NCI-H2029 treated with DMSO at 0.1 percent for 48 hours (cell line): Measurements from ENCODE around the gene COL23A1.
"Not testable (repeated sequence)": the region's sequence is repeated elsewhere in the genome, so short reads cannot be mapped to it uniquely, and the experiment has no call there.

Source experiments
- DNase-seq: peaks from one replicate; lab custom pipeline; 2025; lab: John Stamatoyannopoulos, UW

COL23A1 gene

DNA sequence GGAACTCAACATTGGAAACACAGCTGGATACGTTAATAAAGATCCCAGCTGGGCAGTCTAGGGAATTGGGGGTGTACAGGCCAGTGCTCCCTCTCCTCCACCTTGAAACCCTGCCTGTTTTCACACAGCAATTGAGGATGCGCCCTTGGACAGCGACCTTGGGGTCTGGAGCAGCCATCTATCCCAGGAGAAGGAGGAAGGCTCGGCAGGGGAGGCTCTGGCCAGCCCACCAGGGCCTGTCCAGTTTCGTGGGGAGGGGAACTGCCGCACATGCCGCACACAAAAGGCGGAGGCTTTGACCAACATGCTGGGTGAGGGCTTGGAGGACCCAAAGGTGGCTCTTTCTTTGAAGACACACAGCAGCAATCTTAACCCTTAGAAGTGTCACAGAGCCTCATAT is 1.4 kb downstream of the COL23A1 start:
- DNase-seq = no peak

GRCh38 chr5:178587763-178588611 is 2.2 kb downstream of the COL23A1 start:
- no peak for DNase-seq

- no peak for DNase-seq
Measured at GRCh38 chr5:178586396-178586795, 3.8 kb downstream of the COL23A1 start.

- not testable (repeated sequence) for DNase-seq
Measured at GRCh38 chr5:178585421-178585820, 4.8 kb downstream of the COL23A1 start.

DNA sequence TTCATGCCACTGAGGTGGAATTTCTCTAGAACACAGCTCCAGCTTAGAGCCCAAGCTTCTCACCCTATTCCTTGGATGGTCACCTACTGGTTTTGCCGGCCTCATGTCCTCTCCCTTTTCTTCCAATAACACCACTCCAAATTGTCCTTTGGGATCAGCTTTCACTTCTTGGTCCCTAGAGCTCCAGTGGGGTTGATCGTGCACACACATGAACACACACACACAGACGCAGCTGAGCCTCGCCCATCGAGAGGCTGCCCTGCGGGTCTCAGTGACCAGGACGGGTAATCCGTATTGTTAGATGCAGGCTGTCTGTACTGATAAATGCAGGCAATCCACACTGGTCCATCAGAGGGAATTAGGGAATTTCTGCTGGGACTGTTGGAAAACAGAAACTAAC is 6.9 kb downstream of the COL23A1 start:
- no peak for DNase-seq

- no peak for DNase-seq
Measured at GRCh38 chr5:178582291-178582690, 7.9 kb downstream of the COL23A1 start.

DNA sequence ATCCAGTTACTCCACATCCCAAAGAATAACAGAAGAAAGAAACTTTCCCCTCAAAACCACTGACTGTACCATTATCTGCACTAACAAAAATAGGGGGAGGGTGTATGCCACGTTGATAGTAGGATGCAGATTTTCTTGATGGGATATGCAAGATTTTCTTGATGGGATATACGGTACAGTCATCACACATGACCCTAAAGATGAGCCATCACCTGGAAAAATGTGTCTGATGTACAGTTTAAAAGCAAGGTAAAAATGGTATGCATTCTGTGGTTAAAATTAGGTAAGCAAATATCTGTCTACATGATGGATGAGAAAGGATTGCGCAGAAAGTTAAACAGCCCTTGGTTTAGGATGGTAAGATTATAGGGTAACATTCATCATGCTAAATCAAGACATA is 8.6 kb downstream of the COL23A1 start:
- no peak for DNase-seq

GRCh38 chr5:178580271-178580955 is 9.8 kb downstream of the COL23A1 start:
- DNase-seq = no peak

DNA sequence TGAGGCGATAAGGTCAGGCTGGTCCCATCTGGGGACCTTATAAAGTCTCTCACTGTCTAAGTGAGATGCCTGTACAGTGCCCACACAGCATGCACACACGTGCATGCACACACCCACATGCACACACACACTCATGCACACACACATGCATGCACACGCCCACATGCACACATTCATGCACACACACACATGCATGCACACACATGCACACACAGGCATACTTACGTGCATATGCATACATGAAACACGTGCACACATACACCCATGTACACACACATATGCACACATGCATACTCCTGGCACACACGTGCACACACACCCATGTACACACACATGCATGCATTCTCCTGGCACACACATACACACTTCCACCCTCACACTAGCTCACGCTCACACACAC is 12.2 kb downstream of the COL23A1 start:
- DNase-seq = no peak

- no peak for DNase-seq
Measured at GRCh38 chr5:178577376-178577839, 12.8 kb downstream of the COL23A1 start.

- no peak for DNase-seq
Measured at GRCh38 chr5:178576591-178577351, 13.4 kb downstream of the COL23A1 start.

DNA sequence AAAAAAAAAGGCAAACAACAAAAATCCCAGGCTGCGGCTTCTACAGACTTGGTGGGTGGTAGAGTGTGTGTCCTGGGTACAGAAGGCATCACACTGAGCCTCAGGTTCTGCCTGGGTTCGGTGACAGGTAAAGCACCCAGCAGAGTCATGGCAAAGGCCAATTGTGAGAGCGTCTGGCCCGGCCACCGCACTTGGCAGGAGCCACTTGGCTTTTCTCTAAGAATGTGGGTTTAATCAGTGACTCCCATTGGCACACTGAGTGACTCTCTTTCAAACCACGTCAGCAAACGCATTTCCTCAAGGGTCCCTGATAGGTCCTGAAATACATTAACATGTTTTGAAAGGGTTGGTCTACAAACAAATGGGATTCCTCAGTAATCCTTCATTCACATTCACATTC is 17.0 kb downstream of the COL23A1 start:
- DNase-seq = no peak

- no peak for DNase-seq
Measured at GRCh38 chr5:178572617-178573016, 17.6 kb downstream of the COL23A1 start.

GRCh38 chr5:178569485-178569884 is 20.7 kb downstream of the COL23A1 start:
- no peak for DNase-seq

DNA sequence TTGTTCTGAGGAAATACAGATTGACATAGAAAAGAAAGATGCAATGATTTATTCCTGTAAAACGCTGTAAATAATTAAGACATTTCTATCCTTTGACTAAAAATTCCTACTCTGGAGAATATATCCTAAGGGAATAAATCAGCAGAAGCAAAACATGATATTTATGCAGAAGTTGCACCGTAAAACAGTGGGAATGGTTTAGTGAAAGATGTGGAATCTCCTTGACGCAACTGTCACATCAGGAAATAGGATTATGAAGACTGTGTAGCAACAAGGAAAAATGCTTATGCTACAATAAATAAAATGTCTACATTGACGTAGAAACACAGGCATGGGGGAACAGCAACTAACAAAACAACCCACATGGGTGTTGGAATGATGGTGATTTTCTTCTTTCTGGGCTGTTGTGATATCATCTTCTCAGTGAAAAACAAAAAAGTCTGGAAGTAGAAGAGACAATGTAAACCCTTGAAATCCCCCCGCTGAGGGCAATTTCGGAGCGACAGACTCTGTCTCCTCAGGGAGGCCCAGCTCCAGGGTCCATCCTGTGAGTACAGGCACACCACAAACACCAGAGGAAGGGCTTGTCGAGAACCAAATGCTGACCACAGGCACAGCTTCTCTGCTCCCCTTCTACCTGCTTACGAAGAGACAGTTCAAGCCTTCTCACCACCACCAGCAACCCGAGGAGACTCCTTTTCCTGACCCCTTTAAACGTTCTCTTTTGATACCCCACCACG is 25.2 kb downstream of the COL23A1 start:
- no peak for DNase-seq

DNA sequence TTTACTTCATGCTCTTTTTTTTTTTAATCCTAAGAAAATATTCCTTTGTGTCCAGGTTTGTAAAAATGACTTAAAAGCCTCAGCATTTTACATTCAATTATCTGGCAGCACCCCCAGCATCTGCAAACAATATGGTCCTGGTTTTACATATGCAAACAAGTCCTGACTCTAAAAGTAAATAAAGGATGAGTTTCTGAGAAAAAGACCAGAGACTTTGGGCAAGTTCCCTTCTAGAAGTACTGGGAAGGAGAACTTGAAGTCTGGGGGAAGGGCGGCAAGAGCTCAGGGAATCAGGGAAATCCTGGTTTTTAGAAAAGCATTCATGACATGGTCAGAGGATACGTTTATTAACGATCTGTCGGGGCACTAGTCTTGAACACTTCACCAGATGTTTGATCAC is 25.8 kb downstream of the COL23A1 start:
- no peak for DNase-seq

- no peak for DNase-seq
Measured at GRCh38 chr5:178563621-178564020, 26.6 kb downstream of the COL23A1 start.

DNA sequence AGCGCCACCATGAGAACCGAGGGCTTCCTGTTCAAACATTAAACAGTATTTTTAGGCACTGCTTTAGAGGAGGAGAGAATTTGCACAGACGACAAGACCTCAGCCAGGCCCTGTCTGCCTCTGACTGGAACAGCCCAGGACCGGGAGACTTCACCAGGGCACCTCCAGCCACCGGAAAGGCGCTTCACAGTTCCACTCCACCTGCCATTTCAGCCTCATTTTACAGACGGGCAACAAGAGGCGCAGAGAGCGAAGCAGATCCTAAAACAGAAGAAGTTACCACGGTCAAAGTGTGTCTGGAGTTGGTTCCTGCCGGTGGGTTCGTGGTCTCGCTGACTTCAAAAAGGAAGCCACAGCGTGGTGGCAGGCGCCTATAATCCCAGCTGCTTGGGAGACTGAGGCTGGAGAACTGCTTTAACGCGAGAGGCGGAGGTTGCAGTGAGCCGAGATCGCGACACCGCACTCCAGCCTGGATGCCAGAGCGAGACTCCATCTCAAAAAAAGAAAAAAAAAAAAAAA is 28.4 kb downstream of the COL23A1 start:
- DNase-seq = no peak

DNA sequence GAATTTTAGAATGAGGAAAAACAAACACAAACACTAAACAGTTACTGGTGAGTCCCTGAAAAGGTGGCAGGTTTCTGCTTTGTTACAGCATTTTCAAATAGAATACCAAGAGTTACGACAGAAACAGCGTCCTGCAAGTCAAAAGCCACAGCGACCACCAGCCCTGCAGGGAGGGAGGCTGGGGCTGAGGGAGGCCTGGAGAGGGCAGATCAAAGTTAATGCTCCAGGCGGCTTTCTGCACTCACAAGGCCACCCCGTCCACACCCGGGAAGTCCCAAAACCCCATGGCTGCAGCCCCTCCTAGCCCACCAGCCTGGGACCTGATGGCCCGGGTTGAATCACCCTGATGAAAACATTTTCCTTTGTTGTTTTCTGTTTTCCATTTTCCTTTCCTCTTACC is 29.3 kb downstream of the COL23A1 start:
- no peak for DNase-seq

- DNase-seq = no peak
Measured at GRCh38 chr5:178557416-178557815, 32.8 kb downstream of the COL23A1 start.

DNA sequence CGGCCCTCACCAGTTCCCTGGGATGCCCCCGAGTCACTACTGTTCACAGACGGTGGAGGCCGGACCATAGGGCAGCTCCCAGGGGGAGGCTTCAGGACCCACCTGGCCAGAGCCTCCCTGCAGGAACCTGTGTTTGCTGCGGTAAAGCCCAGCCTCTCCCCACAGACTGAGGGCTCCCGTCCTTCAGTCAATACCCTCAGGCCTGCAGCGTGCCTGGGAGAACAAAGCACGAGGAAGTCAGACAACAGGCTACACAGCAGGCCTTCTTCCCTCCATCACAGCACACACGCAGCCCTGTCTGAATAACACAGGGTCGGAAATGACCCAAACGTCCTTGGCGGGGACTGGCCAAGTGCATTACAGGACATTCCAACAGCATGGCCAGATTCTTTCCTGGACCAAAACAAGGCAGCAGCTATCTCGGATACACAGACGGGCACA is 34.4 kb downstream of the COL23A1 start:
- DNase-seq = no peak

DNA sequence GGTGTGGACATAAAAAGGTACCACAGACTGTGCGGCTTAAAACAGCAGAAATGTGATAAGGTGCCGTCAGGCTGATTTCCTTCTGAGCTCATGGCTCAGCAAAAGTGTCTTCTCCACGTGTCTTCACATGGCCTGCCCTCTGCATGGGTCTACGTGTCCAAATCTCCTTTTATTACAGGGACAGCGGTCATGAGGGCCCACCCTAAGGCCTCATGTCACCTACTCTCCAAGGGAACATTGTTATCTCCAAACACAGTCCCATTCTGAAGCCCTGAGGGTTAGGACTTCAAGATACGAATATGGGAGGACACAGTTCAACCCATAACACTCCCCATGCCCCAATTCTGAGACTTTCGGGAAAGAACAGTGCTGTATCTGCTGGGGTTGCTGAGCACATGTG is 35.2 kb downstream of the COL23A1 start:
- no peak for DNase-seq
